PFSK-1 (cell line): ENCODE measurements around the gene ANXA6.

Source experiments
- FOXP2 ChIP-seq: optimal IDR thresholded peaks from 2 replicates; pipeline ENCODE3; 2011; ENCODE audit warnings: borderline replicate concordance, control low read depth, inconsistent platforms; ENCODE audit not compliant: insufficient read depth; ENCODE audit errors: extremely low read length, extremely low read depth
- POLR2AphosphoS5 ChIP-seq: IDR thresholded peaks from 2 replicates; pipeline ENCODE4 v1.6.1; 2012; ENCODE audit warnings: low read depth, mild to moderate bottlenecking, control low read depth, low read length, moderate library complexity
- REST ChIP-seq, 2 experiments: IDR thresholded peaks; 2 replicates each; pipeline versions ENCODE4 v1.6.1 to v1.8.0; 2011 to 2012; ENCODE audit warnings: low read depth in 2 of 2, low read length in 2 of 2, control low read depth in 1 of 2, inconsistent platforms in 1 of 2, mild to moderate bottlenecking in 1 of 2, moderate library complexity in 1 of 2; ENCODE audit not compliant: insufficient read depth in 1 of 2
- TAF1 ChIP-seq: IDR thresholded peaks from 2 replicates; pipeline ENCODE4 v1.6.1; 2012; ENCODE audit warnings: low read length, control low read depth, borderline replicate concordance; ENCODE audit not compliant: insufficient read depth

- no peak for TF ChIP-seq POLR2AphosphoS5
- no peak for TF ChIP-seq REST (IDR thresholded peaks at IDR 0.05; ENCODE audit: insufficient read depth in 1 of 2, low read depth in 2 of 2, low read length in 2 of 2)
- no peak for TF ChIP-seq TAF1
- TF ChIP-seq FOXP2: no peak
Observed at GRCh38 chr5:151158287-151158661, 695 bp upstream of the ANXA6 start.
